ENCODE measurements around the gene LSAMP. TPM values are rescaled to one million over a fixed set of nuclear protein-coding genes. Genes with fewer than 3 reads are reported as not detected.
"Not testable (repeated sequence)": the region's sequence is repeated elsewhere in the genome, so short reads cannot be mapped to it uniquely, and the experiment has no call there.

LSAMP gene
- polyA plus RNA-seq, 3 donors, result not detected

DNA sequence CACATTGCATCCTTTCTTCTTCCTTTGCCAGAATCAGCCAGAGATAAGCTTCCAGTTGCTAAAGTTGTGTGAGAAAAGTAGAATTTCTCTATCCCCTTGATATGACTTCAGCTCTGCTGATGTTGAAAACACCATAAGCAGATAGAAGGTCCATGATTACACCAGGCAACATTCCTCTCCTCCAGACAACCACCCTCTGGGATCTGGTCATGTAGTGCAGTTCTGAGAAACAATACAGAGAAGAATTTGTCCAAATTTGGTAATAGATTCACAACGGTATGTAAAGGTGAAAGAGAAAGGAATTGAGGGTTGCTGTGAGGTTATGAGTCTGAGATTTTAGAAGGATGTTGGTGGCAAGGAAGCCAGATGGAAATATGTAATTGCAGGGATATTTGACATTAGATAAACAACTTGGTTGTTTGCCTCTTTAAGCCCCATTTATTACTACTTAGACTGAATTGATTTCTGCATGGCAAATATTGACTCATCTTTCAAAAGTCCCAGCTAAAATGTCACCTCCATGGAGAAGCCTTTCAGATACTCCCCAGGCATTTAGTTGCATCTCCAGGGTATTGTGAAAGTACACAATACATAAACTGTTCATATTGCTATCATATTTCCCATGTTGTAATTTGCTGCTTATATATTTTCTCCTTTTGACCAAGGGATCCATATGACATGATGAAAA, 687.1 kb downstream of the LSAMP start:
- Histone ChIP-seq H3K27me3 (ENCODE audit: control insufficient read depth in 2 of 2, insufficient read depth in 2 of 2, low read length in 2 of 2) (no peaks in the 10 kb centered on the region), H3K4me1 (ENCODE audit: control insufficient read depth in 1 of 2, insufficient read depth in 2 of 2, low read length in 2 of 2) (no peaks in the 10 kb centered on the region), H3K27ac (ENCODE audit: low read depth in 1 of 2, low read length in 2 of 2) (no peak overlapping the region), H3K4me3 (replicated peaks in 1 of 3; ENCODE audit: low read depth in 2 of 3, low read length in 3 of 3) (no peak overlapping the region), H3K4me2 (replicated peaks; ENCODE audit: extremely low read depth, low read length, poor library complexity, severe bottlenecking) (no peak overlapping the region), H3K9ac (ENCODE audit: insufficient read depth, low read length, poor library complexity, severe bottlenecking) (no peak overlapping the region), H3K79me2 (ENCODE audit: insufficient read depth, low read length) (no peaks in the 10 kb centered on the region), H4K20me1 (ENCODE audit: insufficient read depth, low read length) (no peaks in the 10 kb centered on the region), H3K36me3 (replicated peaks in 1 of 2; ENCODE audit: control insufficient read depth in 1 of 2, insufficient read depth in 2 of 2, low read length in 2 of 2) (no peaks in the 10 kb centered on the region), H2AFZ (ENCODE audit: insufficient read depth, low read depth, low read length, poor library complexity, severe bottlenecking) (no peak overlapping the region), H3K9me3 (replicated peaks in 1 of 2; ENCODE audit: control insufficient read depth in 1 of 2, insufficient read depth in 1 of 2, low read length in 2 of 2) (no peaks in the 10 kb centered on the region)
- TF ChIP-seq CTCF (IDR thresholded peaks at IDR 0.05), result no peak
- 89% methylated on average over 1 of the region's 1 CpG for WGBS (ENCODE audit: insufficient coverage)
- DNase-seq, result no peak
- Mint-ChIP-seq H3K9me3 (peaks cover 0 to 9% (median 5%) of the 10 kb centered on the region in 7 donors), H3K36me3 (no peaks in the 10 kb centered on the region), H3K27me3 (ENCODE audit: low read depth in 3 of 3) (no peaks in the 10 kb centered on the region), H3K4me3 (no peak overlapping the region), H3K4me1 (no peaks in the 10 kb centered on the region), H3K27ac (no peak overlapping the region)
- intact Hi-C loops (cut with micrococcal nuclease), result no loop called here

- intact Hi-C loops (cut with micrococcal nuclease); H3K9me3 ChIP-seq (replicated peaks in 1 of 2; ENCODE audit: control insufficient read depth in 1 of 2, insufficient read depth in 1 of 2, low read length in 2 of 2); H3K4me1 Mint-ChIP-seq; H4K20me1 ChIP-seq (ENCODE audit: insufficient read depth, low read length); H3K79me2 ChIP-seq (ENCODE audit: insufficient read depth, low read length); H3K4me3 Mint-ChIP-seq; H3K9ac ChIP-seq (ENCODE audit: insufficient read depth, low read length, poor library complexity, severe bottlenecking); H3K27me3 Mint-ChIP-seq (ENCODE audit: low read depth in 3 of 3); H3K27ac ChIP-seq (ENCODE audit: low read depth in 1 of 2, low read length in 2 of 2); H2AFZ ChIP-seq (ENCODE audit: insufficient read depth, low read depth, low read length, poor library complexity, severe bottlenecking); DNase-seq; H3K4me3 ChIP-seq (replicated peaks in 1 of 3; ENCODE audit: low read depth in 2 of 3, low read length in 3 of 3); H3K4me2 ChIP-seq (replicated peaks; ENCODE audit: extremely low read depth, low read length, poor library complexity, severe bottlenecking); H3K4me1 ChIP-seq (ENCODE audit: control insufficient read depth in 1 of 2, insufficient read depth in 2 of 2, low read length in 2 of 2); H3K36me3 ChIP-seq (replicated peaks in 1 of 2; ENCODE audit: control insufficient read depth in 1 of 2, insufficient read depth in 2 of 2, low read length in 2 of 2); H3K27ac Mint-ChIP-seq; H3K27me3 ChIP-seq (ENCODE audit: control insufficient read depth in 2 of 2, insufficient read depth in 2 of 2, low read length in 2 of 2); H3K36me3 Mint-ChIP-seq: not testable (repeated sequence)
- peaks cover 1 to 19% (median 9%) of the 10 kb centered on the region in 7 donors for H3K9me3 Mint-ChIP-seq
- WGBS (ENCODE audit: insufficient coverage), result no CpG with 5 or more reads among the region's 1 CpG
Observed at GRCh38 chr3:115752978-115753377, 692.3 kb downstream of the LSAMP start.

Small RNAs within 50 kb of the gene (small RNA-seq; reads per million reads assigned to genes)
- not detected for gene RN7SL815P (ENCODE audit: insufficient read length, low read depth)
